PFSK-1 (cell line): ENCODE results near the gene CD44.

Source experiments
- FOXP2 ChIP-seq: optimal IDR thresholded peaks from 2 replicates; pipeline ENCODE3; 2011; ENCODE audit warnings: borderline replicate concordance, control low read depth, inconsistent platforms; ENCODE audit not compliant: insufficient read depth; ENCODE audit errors: extremely low read length, extremely low read depth
- POLR2AphosphoS5 ChIP-seq: IDR thresholded peaks from 2 replicates; pipeline ENCODE4 v1.6.1; 2012; ENCODE audit warnings: low read depth, mild to moderate bottlenecking, control low read depth, low read length, moderate library complexity
- REST ChIP-seq, 2 experiments: IDR thresholded peaks; 2 replicates each; pipeline versions ENCODE4 v1.6.1 to v1.8.0; 2011 to 2012; ENCODE audit warnings: low read depth in 2 of 2, low read length in 2 of 2, control low read depth in 1 of 2, inconsistent platforms in 1 of 2, mild to moderate bottlenecking in 1 of 2, moderate library complexity in 1 of 2; ENCODE audit not compliant: insufficient read depth in 1 of 2
- SIN3A ChIP-seq: IDR thresholded peaks from 2 replicates; pipeline ENCODE4 v1.6.1; 2012; ENCODE audit warnings: mild to moderate bottlenecking, low read length, moderate library complexity, borderline replicate concordance; ENCODE audit not compliant: insufficient read depth
- TAF1 ChIP-seq: IDR thresholded peaks from 2 replicates; pipeline ENCODE4 v1.6.1; 2012; ENCODE audit warnings: low read length, control low read depth, borderline replicate concordance; ENCODE audit not compliant: insufficient read depth

Gene CD44

DNA sequence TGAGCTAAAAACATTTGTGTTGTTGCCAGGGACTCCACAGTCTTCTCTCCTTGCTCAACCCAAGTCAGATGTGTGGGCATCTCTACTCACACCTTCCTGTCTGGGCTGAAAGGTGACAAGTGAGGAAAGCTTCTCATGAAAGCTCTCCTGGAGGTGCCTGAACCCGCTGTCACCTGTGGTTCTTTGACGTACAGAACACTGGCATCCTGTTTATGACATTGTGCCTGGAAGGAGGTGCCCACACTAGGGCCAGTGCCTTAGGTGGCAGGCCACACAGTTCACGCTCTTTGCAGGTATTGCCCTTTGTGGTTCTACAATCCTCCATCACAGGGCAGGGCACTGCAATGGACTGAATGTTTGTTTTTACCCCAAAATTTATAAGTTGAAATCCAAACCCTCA lies 108.5 kb downstream of the CD44 start:
- TF ChIP-seq FOXP2 (no peak), TAF1 (no peak)

DNA sequence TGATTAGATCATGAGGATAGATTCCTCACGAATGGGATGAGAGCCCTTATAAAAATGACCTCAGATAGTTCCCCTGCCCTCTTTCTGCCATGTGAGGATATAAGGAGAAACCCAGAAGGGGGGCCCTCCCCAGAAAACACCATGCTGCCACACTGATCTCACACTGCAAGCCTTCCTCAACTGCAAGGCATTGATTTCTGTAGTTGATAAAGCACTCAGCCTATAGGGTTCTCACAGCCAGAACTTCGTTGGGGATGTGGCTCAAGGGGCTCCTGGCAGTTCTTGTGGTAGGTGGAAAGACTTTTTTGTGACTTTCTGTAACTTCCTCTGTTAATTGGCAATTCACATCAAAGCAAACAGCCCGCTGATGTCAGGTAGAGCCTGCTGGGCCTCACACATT lies 108.9 kb downstream of the CD44 start:
- TF ChIP-seq TAF1 (no peak), POLR2AphosphoS5 (no peak), SIN3A (no peak), REST (IDR thresholded peaks at IDR 0.05; ENCODE audit: insufficient read depth in 1 of 2, low read depth in 2 of 2, low read length in 2 of 2) (no peak), FOXP2 (no peak)

GRCh38 chr11:35248558-35249323 lies 109.8 kb downstream of the CD44 start:
- TF ChIP-seq REST (IDR thresholded peaks at IDR 0.05; ENCODE audit: insufficient read depth in 1 of 2, low read depth in 2 of 2, low read length in 2 of 2) (no peak), POLR2AphosphoS5 (no peak), FOXP2 (no peak), TAF1 (no peak), SIN3A (no peak)

DNA sequence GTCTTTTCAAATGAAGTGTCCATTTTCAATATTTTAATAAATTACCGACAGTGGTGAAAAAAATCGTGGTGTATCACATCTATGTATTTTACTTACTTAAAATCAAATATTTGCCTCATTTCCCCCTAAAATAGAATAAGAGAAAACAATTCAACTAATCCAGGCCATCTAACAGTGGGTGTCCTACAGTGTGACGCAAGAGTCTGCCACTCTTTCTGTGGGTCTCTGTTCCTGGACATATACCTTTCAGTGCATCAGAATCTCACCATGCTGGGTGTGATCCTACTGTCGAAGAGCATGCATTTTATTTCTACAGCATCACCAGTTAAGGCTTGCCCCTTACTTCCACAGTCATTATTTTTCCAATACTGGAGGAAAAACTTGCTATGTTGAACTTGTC lies 111.2 kb downstream of the CD44 start:
- TF ChIP-seq SIN3A (no peak), TAF1 (no peak), REST (IDR thresholded peaks at IDR 0.05; ENCODE audit: insufficient read depth in 1 of 2, low read depth in 2 of 2, low read length in 2 of 2) (no peak), POLR2AphosphoS5 (no peak), FOXP2 (no peak)

GRCh38 chr11:35250621-35251020 lies 111.7 kb downstream of the CD44 start:
- no peak for TF ChIP-seq SIN3A
- TF ChIP-seq POLR2AphosphoS5: no peak
- TF ChIP-seq FOXP2: no peak
- no peak for TF ChIP-seq TAF1
- TF ChIP-seq REST (IDR thresholded peaks at IDR 0.05; ENCODE audit: insufficient read depth in 1 of 2, low read depth in 2 of 2, low read length in 2 of 2): no peak
